Osteoblast (primary cell): ENCODE data around the gene LAMA5. TPM values are rescaled to one million over a fixed set of nuclear protein-coding genes. Genes with fewer than 3 reads are reported as not detected.

ENCODE experiments used
- DNase-seq: peaks from one replicate; pipeline ENCODE4 v3.0.0; 2011; ENCODE audit warnings: low spot score, mixed read lengths; ENCODE audit not compliant: insufficient read length; ENCODE audit errors: missing footprints
- H2AFZ ChIP-seq: 2 replicates; pipeline ENCODE4 v1.6.0; 2011; ENCODE audit warnings: mild to moderate bottlenecking, low read length
- H3K27ac ChIP-seq: 2 replicates; pipeline ENCODE4 v1.5.1; 2011; ENCODE audit warnings: mild to moderate bottlenecking, low read depth, low read length, moderate library complexity
- H3K27me3 ChIP-seq: 2 replicates; pipeline ENCODE4 v1.6.0; 2012; ENCODE audit warnings: mild to moderate bottlenecking, control low read depth, inconsistent platforms, low read length, moderate library complexity; ENCODE audit not compliant: insufficient read depth
- H3K36me3 ChIP-seq: 2 replicates; pipeline ENCODE4 v1.5.1; 2011; ENCODE audit warnings: mild to moderate bottlenecking, low read length, control low read depth, moderate library complexity; ENCODE audit not compliant: insufficient read depth
- H3K4me1 ChIP-seq: 2 replicates; pipeline ENCODE4 v1.5.1; 2011; ENCODE audit warnings: mild to moderate bottlenecking, low read length, control low read depth, moderate library complexity; ENCODE audit not compliant: insufficient read depth
- H3K4me2 ChIP-seq: 2 replicates; pipeline ENCODE4 v1.6.0; 2011; ENCODE audit warnings: mild to moderate bottlenecking, low read length; ENCODE audit not compliant: insufficient read depth
- H3K4me3 ChIP-seq: fragments of 200-600 bp; sonication (generic); 3 replicates; pipeline ENCODE4 v1.5.1; 2012; ENCODE audit warnings: mild to moderate bottlenecking, low read length, inconsistent platforms; ENCODE audit not compliant: insufficient read depth
- H3K79me2 ChIP-seq: 2 replicates; pipeline ENCODE4 v1.6.0; 2012; ENCODE audit warnings: mild to moderate bottlenecking, low read length, control low read depth, inconsistent platforms; ENCODE audit not compliant: insufficient read depth
- H3K9me3 ChIP-seq: 2 replicates; pipeline ENCODE4 v1.5.1; 2011; ENCODE audit warnings: low read depth, low read length, control low read depth
- H4K20me1 ChIP-seq: 2 replicates; pipeline ENCODE4 v1.6.0; 2012; ENCODE audit warnings: mild to moderate bottlenecking, low read length, control low read depth; ENCODE audit not compliant: insufficient read depth
- total RNA-seq: library from RNA; depleted of rRNA; stranded (reverse); fragments of >200 nt; gene quantifications from 2 replicates; pipeline ENCODE4 v1.2.3, GENCODE V29; 2012
- TF ChIP-seq, protein P1 (sequence below): IDR thresholded peaks from 2 replicates; pipeline ENCODE4 v1.5.1; 2011; ENCODE audit warnings: mild to moderate bottlenecking, low read depth, low read length, moderate library complexity; ENCODE audit errors: extremely low read depth

The LAMA5 gene
- total RNA-seq, 1 donor: 2.2 TPM

GRCh38 chr20:62336775-62337557 lies 30.1 kb downstream of the LAMA5 start:
- Histone ChIP-seq H3K79me2 (no peaks in the 10 kb centered on the region), H3K27ac (no peak overlapping the region), H3K36me3 (no peaks in the 10 kb centered on the region), H2AFZ (no peak overlapping the region), H4K20me1 (no peaks in the 10 kb centered on the region), H3K4me2 (no peak overlapping the region), H3K4me3 (no peak overlapping the region), H3K9me3 (no peaks in the 10 kb centered on the region), H3K4me1 (no peaks in the 10 kb centered on the region), H3K27me3 (no peaks in the 10 kb centered on the region)
- TF ChIP-seq, protein P1, sequence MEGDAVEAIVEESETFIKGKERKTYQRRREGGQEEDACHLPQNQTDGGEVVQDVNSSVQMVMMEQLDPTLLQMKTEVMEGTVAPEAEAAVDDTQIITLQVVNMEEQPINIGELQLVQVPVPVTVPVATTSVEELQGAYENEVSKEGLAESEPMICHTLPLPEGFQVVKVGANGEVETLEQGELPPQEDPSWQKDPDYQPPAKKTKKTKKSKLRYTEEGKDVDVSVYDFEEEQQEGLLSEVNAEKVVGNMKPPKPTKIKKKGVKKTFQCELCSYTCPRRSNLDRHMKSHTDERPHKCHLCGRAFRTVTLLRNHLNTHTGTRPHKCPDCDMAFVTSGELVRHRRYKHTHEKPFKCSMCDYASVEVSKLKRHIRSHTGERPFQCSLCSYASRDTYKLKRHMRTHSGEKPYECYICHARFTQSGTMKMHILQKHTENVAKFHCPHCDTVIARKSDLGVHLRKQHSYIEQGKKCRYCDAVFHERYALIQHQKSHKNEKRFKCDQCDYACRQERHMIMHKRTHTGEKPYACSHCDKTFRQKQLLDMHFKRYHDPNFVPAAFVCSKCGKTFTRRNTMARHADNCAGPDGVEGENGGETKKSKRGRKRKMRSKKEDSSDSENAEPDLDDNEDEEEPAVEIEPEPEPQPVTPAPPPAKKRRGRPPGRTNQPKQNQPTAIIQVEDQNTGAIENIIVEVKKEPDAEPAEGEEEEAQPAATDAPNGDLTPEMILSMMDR: no peak
- no peak for DNase-seq

- no peaks in the 10 kb centered on the region for H3K79me2 ChIP-seq
- no peak overlapping the region for H3K4me2 ChIP-seq
- DNase-seq: no peak
- H2AFZ ChIP-seq: no peak overlapping the region
- no peak overlapping the region for H3K4me3 ChIP-seq
- no peaks in the 10 kb centered on the region for H3K36me3 ChIP-seq
- no peak overlapping the region for H3K27ac ChIP-seq
- H3K27me3 ChIP-seq: no peaks in the 10 kb centered on the region
- H4K20me1 ChIP-seq: no peaks in the 10 kb centered on the region
- no peaks in the 10 kb centered on the region for H3K4me1 ChIP-seq
- H3K9me3 ChIP-seq: no peaks in the 10 kb centered on the region
- TF ChIP-seq, protein P1: no peak
Measured at GRCh38 chr20:62336329-62336728, 30.8 kb downstream of the LAMA5 start.

DNA sequence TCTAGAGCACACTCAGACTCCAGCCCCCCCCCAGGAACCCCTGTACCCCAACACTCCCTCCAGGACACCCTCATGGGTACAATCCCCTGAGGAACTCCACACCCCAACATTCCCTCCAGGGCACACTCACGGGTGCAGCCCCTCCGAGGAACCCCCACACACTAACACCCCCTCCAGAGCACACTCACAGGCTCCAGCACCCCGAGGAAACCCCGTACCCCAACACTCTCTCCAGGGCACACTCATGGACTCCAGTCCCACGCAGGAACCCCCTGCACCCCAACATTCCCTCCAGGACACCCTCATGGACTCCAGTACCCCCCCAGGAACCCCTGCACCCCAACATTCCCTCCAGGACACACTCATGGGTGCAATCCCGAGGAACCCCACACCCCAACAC lies 31.6 kb downstream of the LAMA5 start:
- Histone ChIP-seq H3K79me2 (no peaks in the 10 kb centered on the region), H3K36me3 (no peaks in the 10 kb centered on the region)
- no peak for DNase-seq

GRCh38 chr20:62334881-62335280 lies 32.2 kb downstream of the LAMA5 start:
- no peak overlapping the region for H3K4me2 ChIP-seq
- H3K27ac ChIP-seq: no peak overlapping the region
- no peaks in the 10 kb centered on the region for H3K79me2 ChIP-seq
- no peak overlapping the region for H3K4me3 ChIP-seq
- H3K36me3 ChIP-seq: no peaks in the 10 kb centered on the region
- no peaks in the 10 kb centered on the region for H3K9me3 ChIP-seq
- TF ChIP-seq, protein P1: no peak
- H3K4me1 ChIP-seq: no peaks in the 10 kb centered on the region
- H2AFZ ChIP-seq: no peak overlapping the region
- no peak for DNase-seq
- no peaks in the 10 kb centered on the region for H4K20me1 ChIP-seq
- no peaks in the 10 kb centered on the region for H3K27me3 ChIP-seq

More for the DNA sequence above, 31.6 kb downstream of the LAMA5 start:
- Histone ChIP-seq H3K27ac (no peak overlapping the region), H2AFZ (no peak overlapping the region), H3K27me3 (no peaks in the 10 kb centered on the region), H3K4me2 (no peak overlapping the region), H4K20me1 (no peaks in the 10 kb centered on the region), H3K9me3 (no peaks in the 10 kb centered on the region), H3K4me3 (no peak overlapping the region), H3K4me1 (no peaks in the 10 kb centered on the region)
- TF ChIP-seq, protein P1: no peak
